ENCODE results near the gene CCDC122.

GRCh38 chr13:43822969-43823368 lies 56.6 kb downstream of the CCDC122 start:
- TF ChIP-seq, protein P1, sequence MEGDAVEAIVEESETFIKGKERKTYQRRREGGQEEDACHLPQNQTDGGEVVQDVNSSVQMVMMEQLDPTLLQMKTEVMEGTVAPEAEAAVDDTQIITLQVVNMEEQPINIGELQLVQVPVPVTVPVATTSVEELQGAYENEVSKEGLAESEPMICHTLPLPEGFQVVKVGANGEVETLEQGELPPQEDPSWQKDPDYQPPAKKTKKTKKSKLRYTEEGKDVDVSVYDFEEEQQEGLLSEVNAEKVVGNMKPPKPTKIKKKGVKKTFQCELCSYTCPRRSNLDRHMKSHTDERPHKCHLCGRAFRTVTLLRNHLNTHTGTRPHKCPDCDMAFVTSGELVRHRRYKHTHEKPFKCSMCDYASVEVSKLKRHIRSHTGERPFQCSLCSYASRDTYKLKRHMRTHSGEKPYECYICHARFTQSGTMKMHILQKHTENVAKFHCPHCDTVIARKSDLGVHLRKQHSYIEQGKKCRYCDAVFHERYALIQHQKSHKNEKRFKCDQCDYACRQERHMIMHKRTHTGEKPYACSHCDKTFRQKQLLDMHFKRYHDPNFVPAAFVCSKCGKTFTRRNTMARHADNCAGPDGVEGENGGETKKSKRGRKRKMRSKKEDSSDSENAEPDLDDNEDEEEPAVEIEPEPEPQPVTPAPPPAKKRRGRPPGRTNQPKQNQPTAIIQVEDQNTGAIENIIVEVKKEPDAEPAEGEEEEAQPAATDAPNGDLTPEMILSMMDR (IDR thresholded peaks at IDR 0.05; ENCODE audit: insufficient read depth, low read length): no peak
- TF ChIP-seq POLR2AphosphoS5 (IDR thresholded peaks at IDR 0.05; ENCODE audit: low read depth) (no peak), GABPA (IDR thresholded peaks at IDR 0.05; ENCODE audit: low read depth) (no peak), REST (IDR thresholded peaks at IDR 0.05; ENCODE audit: insufficient replicate concordance, low read depth) (no peak)

Data from HL-60 (cell line).